Hematopoietic multipotent progenitor cell treated with erythropoietin and hydrocortisone succinate and interleukin-3 and kit ligand, for 17 days (in vitro differentiated cells): ENCODE data around the gene CENPB.
"Not testable (repeated sequence)": the region's sequence is repeated elsewhere in the genome, so short reads cannot be mapped to it uniquely, and the experiment has no call there.

ENCODE experiments used
- DNase-seq: peaks from one replicate; pipeline ENCODE4 v3.0.0-alpha.2; 2015; ENCODE audit warnings: low spot score

The CENPB gene

DNA sequence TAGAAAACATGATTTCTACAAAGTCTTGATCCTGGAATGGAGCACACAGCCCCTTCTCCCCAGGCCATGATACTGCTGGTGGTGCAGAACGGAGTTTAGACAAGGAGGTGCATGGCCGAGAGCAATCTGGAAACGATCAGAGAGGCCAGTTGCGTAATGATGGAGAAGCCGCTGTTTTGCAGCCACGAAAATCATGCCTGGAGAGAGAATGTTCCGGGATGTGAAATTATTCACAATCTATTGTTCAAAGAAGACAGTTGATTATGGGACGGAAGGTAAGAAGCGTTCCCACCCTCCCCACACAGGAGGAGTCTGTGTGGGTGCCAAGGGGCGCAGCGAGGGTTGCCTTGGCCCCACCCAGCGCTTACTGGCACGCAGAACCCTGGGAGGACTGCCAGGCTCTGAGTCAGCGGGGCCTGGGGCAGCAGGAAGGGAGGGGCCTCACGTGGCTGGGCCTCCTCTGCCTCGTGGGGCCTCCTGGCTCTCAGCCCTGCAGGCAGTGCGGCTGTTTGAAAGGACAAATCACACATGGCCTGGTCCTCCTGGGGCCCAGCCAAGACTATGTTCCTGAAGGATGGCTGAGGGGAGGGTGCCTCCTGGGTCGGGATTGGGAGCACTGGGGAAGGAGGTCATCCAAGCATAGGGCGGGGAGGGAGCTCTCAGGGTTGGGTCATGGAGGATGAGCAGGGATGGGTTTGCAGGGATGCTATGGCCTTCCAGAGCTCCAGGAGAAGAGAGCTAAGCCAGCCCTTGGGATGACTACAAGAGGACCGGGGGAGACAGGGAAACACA lies 25.1 kb upstream of the CENPB start:
- peak; percentile 96 for DNase-seq

DNA sequence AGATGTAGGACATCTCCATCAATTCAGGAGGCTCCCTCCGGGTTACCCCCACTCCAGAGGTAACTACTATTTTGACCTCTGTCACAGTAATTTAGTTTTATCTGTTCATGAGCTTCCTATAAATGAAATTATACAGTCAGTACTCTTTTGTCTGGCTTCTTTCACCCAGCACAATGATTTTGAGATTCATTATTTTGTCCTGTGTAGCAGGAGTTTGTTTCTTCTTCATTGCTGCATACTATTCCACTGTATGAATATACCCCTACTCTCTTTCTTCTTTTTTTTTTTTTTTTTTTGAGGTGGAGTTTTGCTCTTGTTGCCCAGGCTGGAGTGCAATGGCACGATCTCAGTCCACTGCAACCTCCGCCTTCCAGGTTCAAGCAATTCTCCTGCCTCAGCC lies 22.0 kb upstream of the CENPB start:
- no peak for DNase-seq

GRCh38 chr20:3804781-3805180 lies 18.2 kb upstream of the CENPB start:
- no peak for DNase-seq

- no peak for DNase-seq
Measured at GRCh38 chr20:3804254-3804751, 17.8 kb upstream of the CENPB start.

GRCh38 chr20:3803854-3804253 lies 17.3 kb upstream of the CENPB start:
- no peak for DNase-seq

DNA sequence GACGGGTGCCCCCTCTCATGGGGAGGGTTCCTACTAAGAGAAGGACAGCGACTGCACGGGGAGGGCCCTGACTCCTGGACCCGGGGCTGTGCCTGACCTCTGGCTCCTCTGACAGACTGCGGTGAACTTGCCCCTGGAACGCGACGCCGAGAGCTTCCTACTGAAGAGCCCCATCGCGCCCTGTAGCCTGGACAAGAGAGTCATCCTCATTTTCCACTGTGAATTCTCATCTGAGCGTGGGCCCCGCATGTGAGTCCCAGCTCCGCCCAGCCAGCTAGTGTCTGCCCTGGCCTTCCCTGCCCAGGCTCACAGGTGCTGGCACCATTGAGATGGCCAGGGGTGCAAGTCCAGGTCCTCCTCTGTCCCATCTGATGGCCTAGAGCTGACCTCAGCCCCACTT lies 16.7 kb upstream of the CENPB start:
- no peak for DNase-seq

DNA sequence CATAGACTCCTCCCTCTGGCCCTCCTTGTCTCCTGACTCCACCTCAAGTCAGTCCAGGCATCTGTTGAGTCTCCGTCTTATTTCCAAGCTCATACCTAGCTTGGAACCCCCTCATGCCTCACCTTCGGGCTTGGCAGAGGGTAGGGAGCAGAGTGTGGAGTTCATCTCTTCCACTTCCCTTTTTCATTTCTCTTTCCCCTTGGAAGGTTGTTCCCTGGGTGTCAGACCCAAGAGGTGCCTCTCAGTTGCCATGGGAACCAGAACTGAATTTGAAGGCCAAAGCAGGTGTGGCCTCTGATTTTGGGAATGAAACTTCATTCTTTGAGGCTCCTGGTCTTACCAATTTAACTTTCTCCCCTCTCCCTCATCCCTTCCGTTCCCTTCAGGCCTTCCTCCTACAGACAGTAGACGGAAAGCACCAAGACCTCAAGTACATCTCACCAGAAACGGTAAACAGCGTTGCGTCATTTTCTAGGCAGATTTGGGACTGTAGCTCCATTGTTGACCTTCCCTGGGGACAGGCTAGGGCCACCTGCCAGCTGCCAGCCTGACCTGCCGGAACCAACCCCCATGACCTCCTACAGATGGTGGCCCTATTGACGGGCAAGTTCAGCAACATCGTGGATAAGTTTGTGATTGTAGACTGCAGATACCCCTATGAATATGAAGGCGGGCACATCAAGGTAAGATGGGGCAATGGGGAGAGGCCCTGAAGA lies 16.1 kb upstream of the CENPB start:
- DNase-seq: no peak

GRCh38 chr20:3801846-3802245 lies 15.3 kb upstream of the CENPB start:
- DNase-seq: no peak

DNA sequence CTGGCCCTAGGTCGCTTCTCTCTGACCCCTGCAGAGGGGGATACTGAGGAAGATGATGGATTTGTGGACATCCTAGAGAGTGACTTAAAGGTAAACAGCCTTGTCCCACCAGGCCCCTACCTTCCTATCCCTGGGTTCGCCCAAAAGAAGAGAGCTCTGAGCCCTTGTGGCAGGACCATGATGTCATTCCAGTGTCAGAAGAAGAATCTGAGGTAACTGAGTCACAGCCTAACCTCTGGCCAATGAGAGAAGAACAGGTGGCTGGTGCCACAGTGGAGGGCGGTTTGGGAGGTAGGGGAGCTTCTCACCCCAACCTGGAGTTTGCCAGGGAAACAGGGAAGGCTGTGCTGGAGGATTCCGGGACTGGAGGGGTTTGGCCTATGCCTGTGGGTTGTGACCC lies 14.8 kb upstream of the CENPB start:
- DNase-seq: no peak

DNA sequence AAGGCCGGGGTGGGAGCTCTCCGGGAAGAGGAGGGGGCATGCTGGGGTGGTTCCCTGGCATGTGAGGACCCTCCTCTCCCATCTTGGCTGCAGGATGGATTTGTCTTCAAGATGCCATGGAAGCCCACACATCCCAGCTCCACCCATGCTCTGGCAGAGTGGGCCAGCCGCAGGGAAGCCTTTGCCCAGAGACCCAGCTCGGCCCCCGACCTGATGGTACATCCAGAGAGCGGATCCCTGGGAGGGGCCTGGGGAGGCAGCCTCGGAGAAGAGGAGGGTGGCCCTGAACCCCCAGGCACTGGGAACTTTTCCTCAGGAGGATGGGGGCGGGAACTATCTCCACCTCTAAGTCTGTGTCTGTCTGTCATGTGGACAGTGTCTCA lies 14.3 kb upstream of the CENPB start:
- DNase-seq: no peak

GRCh38 chr20:3800256-3800877 lies 13.8 kb upstream of the CENPB start:
- no peak for DNase-seq

DNA sequence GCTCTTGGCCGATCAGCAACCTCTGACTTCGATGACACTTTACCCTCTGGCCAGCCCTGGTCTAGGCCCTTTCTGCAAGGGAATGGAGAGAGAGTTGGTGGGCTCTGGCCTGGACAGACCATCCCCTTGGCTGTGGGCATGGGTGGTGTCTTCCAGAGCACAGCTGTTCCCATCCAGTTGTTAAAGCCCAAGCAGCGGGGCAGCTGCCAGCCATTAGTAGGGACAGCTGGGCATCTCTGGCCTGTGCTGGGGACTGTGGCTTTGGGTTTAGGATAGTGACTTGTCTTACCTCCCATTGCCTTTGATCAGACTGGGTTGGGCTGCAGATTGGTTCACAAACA lies 12.3 kb upstream of the CENPB start:
- DNase-seq: no peak

DNA sequence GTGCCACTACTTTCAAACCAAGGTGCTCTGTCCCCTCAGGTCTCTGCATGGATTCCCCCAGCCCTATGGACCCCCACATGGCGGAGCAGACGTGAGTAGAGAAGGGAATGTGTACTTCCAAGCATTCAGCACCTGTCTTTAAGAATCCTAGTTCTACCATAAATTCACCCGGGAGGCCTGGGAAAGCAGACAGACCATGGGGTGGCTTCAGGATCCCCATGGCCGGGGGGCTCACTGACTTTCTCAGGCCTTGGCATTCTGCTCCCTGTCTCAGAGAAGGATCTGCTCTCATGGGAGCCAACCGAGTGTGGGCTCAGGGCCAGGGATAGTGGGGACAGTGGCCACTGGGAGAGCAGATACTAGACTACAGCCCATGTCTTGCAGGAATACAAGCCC lies 11.8 kb upstream of the CENPB start:
- DNase-seq: no peak

GRCh38 chr20:3797592-3798372 lies 11.2 kb upstream of the CENPB start:
- DNase-seq: peak; percentile 63

GRCh38 chr20:3797226-3797545 lies 10.6 kb upstream of the CENPB start:
- DNase-seq: no peak

GRCh38 chr20:3796477-3797225 lies 10.1 kb upstream of the CENPB start:
- no peak for DNase-seq

DNA sequence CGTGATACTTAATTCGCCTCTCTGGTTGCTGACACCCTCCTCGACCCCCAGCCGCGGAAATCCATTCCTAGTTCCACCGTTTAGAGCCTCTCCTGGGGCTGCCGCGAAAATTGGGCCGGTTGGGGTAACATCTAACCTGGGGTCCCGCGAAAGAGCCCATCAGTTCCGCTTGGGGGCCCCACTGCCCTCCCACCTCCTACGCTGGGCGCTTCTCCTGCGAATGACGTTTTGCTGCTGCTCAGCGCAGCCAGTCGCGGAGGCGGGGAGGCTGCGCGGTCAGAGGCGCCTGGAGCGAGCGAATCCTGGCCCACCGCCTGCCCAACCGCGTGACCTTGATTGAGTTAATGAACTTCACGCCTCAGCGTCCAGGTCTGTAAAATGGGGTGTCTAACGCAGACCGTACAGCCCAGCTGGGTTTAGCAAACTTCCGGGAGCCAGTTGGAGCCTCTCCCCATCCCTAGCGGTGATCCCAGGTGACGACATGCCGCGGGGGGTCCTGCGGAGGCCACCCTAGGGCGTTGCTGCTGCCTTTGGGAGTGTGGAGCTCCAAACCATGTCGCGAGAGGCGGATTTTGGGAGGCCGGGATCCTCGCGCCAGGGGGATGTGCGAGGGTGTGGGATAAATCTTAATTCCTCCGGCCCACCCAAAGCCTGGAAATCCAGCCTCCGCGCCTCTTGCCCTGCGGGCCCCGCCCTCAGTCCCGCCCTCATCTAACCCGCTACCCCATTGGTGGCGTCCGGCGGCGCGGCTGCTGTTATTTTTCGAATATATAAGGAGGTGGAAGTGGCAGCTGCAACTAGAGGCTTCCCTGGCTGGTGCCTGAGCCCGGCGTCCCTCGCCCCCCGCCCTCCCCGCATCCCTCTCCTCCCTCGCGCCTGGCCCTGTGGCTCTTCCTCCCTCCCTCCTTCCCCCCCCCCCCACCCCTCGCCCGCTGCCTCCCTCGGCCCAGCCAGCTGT lies 9.2 kb upstream of the CENPB start, which contains the start of gene CDC25B:
CDC25B (plus strand) TSS at position 800 of the 958 bp plus-strand sequence. CDS start 222 bp downstream, outside the sequence.
- peak; percentile 78 for DNase-seq

- DNase-seq: no peak
Measured at GRCh38 chr20:3794701-3795420, 8.3 kb upstream of the CENPB start.

DNA sequence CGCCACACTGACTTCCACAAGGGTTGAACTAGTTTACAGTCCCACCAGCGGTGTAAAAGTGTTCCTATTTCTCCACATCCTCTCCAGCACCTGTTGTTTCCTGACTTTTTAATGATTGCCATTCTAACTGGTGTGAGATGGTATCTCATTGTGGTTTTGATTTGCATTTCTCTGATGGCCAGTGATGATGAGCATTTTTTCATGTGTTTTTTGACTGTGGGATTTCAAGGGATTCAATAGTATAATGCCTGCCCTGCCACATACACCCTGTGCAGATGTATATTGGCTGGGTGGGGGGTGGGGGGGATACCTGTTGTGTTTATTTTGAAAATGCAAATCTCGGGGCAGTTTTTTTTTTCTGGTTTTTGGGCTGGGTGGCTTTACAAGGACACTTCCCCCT lies 7.6 kb upstream of the CENPB start:
- DNase-seq: not testable (repeated sequence)

DNA sequence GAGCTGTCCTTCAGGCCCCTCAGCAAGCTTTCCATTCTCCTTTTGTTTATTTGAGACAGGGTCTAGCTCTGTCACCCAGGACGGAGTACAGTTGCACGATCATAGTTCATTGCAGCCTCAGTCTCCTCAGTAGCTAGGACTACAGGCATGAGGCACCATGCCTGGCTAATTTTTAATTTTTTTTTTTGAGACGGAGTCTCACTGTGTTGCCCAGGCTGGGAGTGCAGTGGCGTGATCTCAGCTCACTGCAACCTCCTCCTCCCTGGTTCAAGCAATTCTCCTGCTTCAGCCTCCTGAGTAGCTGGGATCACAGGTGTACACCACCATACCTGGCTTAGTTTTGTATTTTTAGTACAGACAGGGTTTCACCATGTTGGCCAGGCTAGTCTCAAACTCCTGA lies 2.7 kb upstream of the CENPB start:
- DNase-seq: not testable (repeated sequence)
